ENCODE data around the gene VIT.
"Not testable (repeated sequence)": the region's sequence is repeated elsewhere in the genome, so short reads cannot be mapped to it uniquely, and the experiment has no call there.

VIT gene

DNA sequence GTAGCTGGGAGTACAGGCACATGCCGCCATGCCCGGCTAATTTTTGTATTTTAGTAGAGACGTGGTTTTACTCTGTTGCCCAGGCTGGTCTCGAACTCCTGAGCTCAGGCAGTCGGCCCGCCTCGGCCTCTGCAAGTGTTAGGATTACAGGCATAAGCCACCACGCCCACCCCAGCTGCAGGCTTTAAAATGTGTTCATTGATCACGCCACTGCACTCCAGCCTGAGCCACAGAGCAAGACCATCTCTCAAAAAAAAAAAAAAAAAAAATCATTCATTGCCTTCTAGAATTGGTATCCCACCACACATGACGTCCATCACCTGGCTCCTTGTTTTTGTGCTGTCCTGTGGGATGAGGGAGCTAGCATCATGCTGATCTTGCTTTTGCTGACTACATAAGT lies 127.4 kb downstream of the VIT start:
- no peaks in the 10 kb centered on the region for H3F3A ChIP-seq (ENCODE audit: low read depth)
- no peaks in the 10 kb centered on the region for H3K9me2 ChIP-seq (replicated peaks; ENCODE audit: low read depth, low read length)
- H3K4me1 ChIP-seq (ENCODE audit: insufficient read depth, low read length, poor library complexity, severe bottlenecking), result no peaks in the 10 kb centered on the region
- no peak for TF ChIP-seq EZH2phosphoT487 (IDR thresholded peaks at IDR 0.05; ENCODE audit: borderline replicate concordance)
- TF ChIP-seq, protein P1, sequence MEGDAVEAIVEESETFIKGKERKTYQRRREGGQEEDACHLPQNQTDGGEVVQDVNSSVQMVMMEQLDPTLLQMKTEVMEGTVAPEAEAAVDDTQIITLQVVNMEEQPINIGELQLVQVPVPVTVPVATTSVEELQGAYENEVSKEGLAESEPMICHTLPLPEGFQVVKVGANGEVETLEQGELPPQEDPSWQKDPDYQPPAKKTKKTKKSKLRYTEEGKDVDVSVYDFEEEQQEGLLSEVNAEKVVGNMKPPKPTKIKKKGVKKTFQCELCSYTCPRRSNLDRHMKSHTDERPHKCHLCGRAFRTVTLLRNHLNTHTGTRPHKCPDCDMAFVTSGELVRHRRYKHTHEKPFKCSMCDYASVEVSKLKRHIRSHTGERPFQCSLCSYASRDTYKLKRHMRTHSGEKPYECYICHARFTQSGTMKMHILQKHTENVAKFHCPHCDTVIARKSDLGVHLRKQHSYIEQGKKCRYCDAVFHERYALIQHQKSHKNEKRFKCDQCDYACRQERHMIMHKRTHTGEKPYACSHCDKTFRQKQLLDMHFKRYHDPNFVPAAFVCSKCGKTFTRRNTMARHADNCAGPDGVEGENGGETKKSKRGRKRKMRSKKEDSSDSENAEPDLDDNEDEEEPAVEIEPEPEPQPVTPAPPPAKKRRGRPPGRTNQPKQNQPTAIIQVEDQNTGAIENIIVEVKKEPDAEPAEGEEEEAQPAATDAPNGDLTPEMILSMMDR (conservative IDR thresholded peaks at IDR 0.05; ENCODE audit: low read length), result no peak
- no peaks in the 10 kb centered on the region for H3K36me3 ChIP-seq (ENCODE audit: insufficient read depth, low read length)
- H3K27me3 ChIP-seq (ENCODE audit: insufficient read depth, low read length, poor library complexity, severe bottlenecking), result no peaks in the 10 kb centered on the region
- no peak overlapping the region for H3K9ac ChIP-seq (ENCODE audit: low read depth, low read length, poor library complexity, severe bottlenecking)
- H2AFZ ChIP-seq (ENCODE audit: low read length), result no peak overlapping the region
- no peak overlapping the region for H3K4me3 ChIP-seq (ENCODE audit: low read length, poor library complexity, severe bottlenecking)
- H3K79me2 ChIP-seq (ENCODE audit: insufficient read depth, low read length), result no peaks in the 10 kb centered on the region
- no peak overlapping the region for H3K4me2 ChIP-seq (ENCODE audit: low read depth, low read length, poor library complexity, severe bottlenecking)
- no peaks in the 10 kb centered on the region for H3K9me3 ChIP-seq (ENCODE audit: insufficient read depth, low read depth, low read length)
- no peaks in the 10 kb centered on the region for H4K20me1 ChIP-seq (ENCODE audit: insufficient read depth, low read length, poor library complexity, severe bottlenecking)

- no peaks in the 10 kb centered on the region for H3K9me2 ChIP-seq (replicated peaks; ENCODE audit: low read depth, low read length)
- no peaks in the 10 kb centered on the region for H3K27me3 ChIP-seq (ENCODE audit: insufficient read depth, low read length, poor library complexity, severe bottlenecking)
- no peaks in the 10 kb centered on the region for H3K36me3 ChIP-seq (ENCODE audit: insufficient read depth, low read length)
- no peak overlapping the region for H3K4me3 ChIP-seq (ENCODE audit: low read length, poor library complexity, severe bottlenecking)
- TF ChIP-seq EZH2phosphoT487 (IDR thresholded peaks at IDR 0.05; ENCODE audit: borderline replicate concordance), result no peak
- TF ChIP-seq, protein P1 (conservative IDR thresholded peaks at IDR 0.05; ENCODE audit: low read length), result no peak
- H3K4me2 ChIP-seq (ENCODE audit: low read depth, low read length, poor library complexity, severe bottlenecking), result no peak overlapping the region
- H3K9ac ChIP-seq (ENCODE audit: low read depth, low read length, poor library complexity, severe bottlenecking), result no peak overlapping the region
- H4K20me1 ChIP-seq (ENCODE audit: insufficient read depth, low read length, poor library complexity, severe bottlenecking), result no peaks in the 10 kb centered on the region
- H3K4me1 ChIP-seq (ENCODE audit: insufficient read depth, low read length, poor library complexity, severe bottlenecking), result no peaks in the 10 kb centered on the region
- no peaks in the 10 kb centered on the region for H3K79me2 ChIP-seq (ENCODE audit: insufficient read depth, low read length)
- H2AFZ ChIP-seq (ENCODE audit: low read length), result no peak overlapping the region
- no peaks in the 10 kb centered on the region for H3F3A ChIP-seq (ENCODE audit: low read depth)
- H3K9me3 ChIP-seq (ENCODE audit: insufficient read depth, low read depth, low read length), result no peaks in the 10 kb centered on the region
These were observed 127.8 kb downstream of the VIT start for GRCh38 chr2:36824273-36824672.

GRCh38 chr2:36824683-36825082 lies 128.2 kb downstream of the VIT start:
- H3K4me2 ChIP-seq (ENCODE audit: low read depth, low read length, poor library complexity, severe bottlenecking); H3K79me2 ChIP-seq (ENCODE audit: insufficient read depth, low read length); H3K9me3 ChIP-seq (ENCODE audit: insufficient read depth, low read depth, low read length); H4K20me1 ChIP-seq (ENCODE audit: insufficient read depth, low read length, poor library complexity, severe bottlenecking); H3K4me3 ChIP-seq (ENCODE audit: low read length, poor library complexity, severe bottlenecking); H3K27me3 ChIP-seq (ENCODE audit: insufficient read depth, low read length, poor library complexity, severe bottlenecking); H3K9ac ChIP-seq (ENCODE audit: low read depth, low read length, poor library complexity, severe bottlenecking); H3K4me1 ChIP-seq (ENCODE audit: insufficient read depth, low read length, poor library complexity, severe bottlenecking); H2AFZ ChIP-seq (ENCODE audit: low read length); H3K9me2 ChIP-seq (replicated peaks; ENCODE audit: low read depth, low read length); H3F3A ChIP-seq (ENCODE audit: low read depth); H3K36me3 ChIP-seq (ENCODE audit: insufficient read depth, low read length): not testable (repeated sequence)

DNA sequence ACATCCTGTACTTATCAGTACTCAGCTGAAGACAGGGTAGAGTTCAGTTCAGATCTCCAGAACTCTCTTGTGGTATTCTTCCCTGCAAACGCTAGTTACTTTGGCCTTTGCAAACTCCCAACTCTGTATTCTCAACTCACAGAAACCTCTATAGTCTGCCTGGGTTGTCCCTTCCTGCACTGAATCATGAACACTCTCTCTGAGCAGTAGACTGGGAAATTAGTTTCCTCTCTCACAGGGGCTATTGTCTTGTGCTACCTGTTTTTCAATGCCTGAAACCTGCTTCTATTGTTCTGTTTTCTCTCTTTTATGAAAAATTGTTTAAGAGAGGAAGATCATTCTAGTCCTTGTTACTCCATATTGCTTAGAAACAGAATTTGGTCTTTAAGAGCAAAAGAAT lies 134.7 kb downstream of the VIT start:
- peaks cover 4% of the 10 kb centered on the region for H3K4me1 ChIP-seq (ENCODE audit: insufficient read depth, low read length, poor library complexity, severe bottlenecking)
- H3K9me3 ChIP-seq (ENCODE audit: insufficient read depth, low read depth, low read length), result no peaks in the 10 kb centered on the region
- 0 out of 2 replicates have a peak overlapping the region, but pooled peaks have one; percentile 25 for H2AFZ ChIP-seq (ENCODE audit: low read length)
- H3K27me3 ChIP-seq (ENCODE audit: insufficient read depth, low read length, poor library complexity, severe bottlenecking), result no peaks in the 10 kb centered on the region
- no peaks in the 10 kb centered on the region for H3K9me2 ChIP-seq (replicated peaks; ENCODE audit: low read depth, low read length)
- no peak overlapping the region for H3K9ac ChIP-seq (ENCODE audit: low read depth, low read length, poor library complexity, severe bottlenecking)
- H3K4me2 ChIP-seq (ENCODE audit: low read depth, low read length, poor library complexity, severe bottlenecking), result no peak overlapping the region
- no peaks in the 10 kb centered on the region for H4K20me1 ChIP-seq (ENCODE audit: insufficient read depth, low read length, poor library complexity, severe bottlenecking)
- no peaks in the 10 kb centered on the region for H3K36me3 ChIP-seq (ENCODE audit: insufficient read depth, low read length)
- TF ChIP-seq EZH2phosphoT487 (IDR thresholded peaks at IDR 0.05; ENCODE audit: borderline replicate concordance), result no peak
- H3F3A ChIP-seq (ENCODE audit: low read depth), result no peaks in the 10 kb centered on the region
- no peak overlapping the region for H3K4me3 ChIP-seq (ENCODE audit: low read length, poor library complexity, severe bottlenecking)
- H3K79me2 ChIP-seq (ENCODE audit: insufficient read depth, low read length), result no peaks in the 10 kb centered on the region

All from Loucy (cell line).